Measurements from ENCODE around the gene DCAF12.
"Not testable (repeated sequence)": the region's sequence is repeated elsewhere in the genome, so short reads cannot be mapped to it uniquely, and the experiment has no call there.

The DCAF12 gene

GRCh38 chr9:34065541-34065940 is 61.0 kb downstream of the DCAF12 start:
- no peak overlapping the region for H3K9ac ChIP-seq (ENCODE audit: low read length)
- no peak overlapping the region for H3K4me3 ChIP-seq (ENCODE audit: low read depth, low read length)
- no peaks in the 10 kb centered on the region for H3K9me3 ChIP-seq (ENCODE audit: control insufficient read depth, insufficient read depth, low read depth, low read length)
- H3K4me1 ChIP-seq (ENCODE audit: control insufficient read depth, insufficient read depth, low read length) = no peaks in the 10 kb centered on the region
- H3K36me3 ChIP-seq (ENCODE audit: control insufficient read depth, insufficient read depth, low read length) = no peaks in the 10 kb centered on the region
- H3K27ac ChIP-seq (ENCODE audit: low read depth, low read length) = no peak overlapping the region
- no peaks in the 10 kb centered on the region for H3K27me3 ChIP-seq (ENCODE audit: control insufficient read depth, insufficient read depth, low read length)

GRCh38 chr9:34059954-34060353 is 66.5 kb downstream of the DCAF12 start:
- Histone ChIP-seq H3K27ac (ENCODE audit: low read depth, low read length) (no peak overlapping the region), H3K9me3 (ENCODE audit: control insufficient read depth, insufficient read depth, low read depth, low read length) (no peaks in the 10 kb centered on the region), H3K9ac (ENCODE audit: low read length) (no peak overlapping the region), H3K4me1 (ENCODE audit: control insufficient read depth, insufficient read depth, low read length) (no peaks in the 10 kb centered on the region), H3K4me3 (ENCODE audit: low read depth, low read length) (no peak overlapping the region), H3K36me3 (ENCODE audit: control insufficient read depth, insufficient read depth, low read length) (no peaks in the 10 kb centered on the region), H3K27me3 (ENCODE audit: control insufficient read depth, insufficient read depth, low read length) (no peaks in the 10 kb centered on the region)

- Histone ChIP-seq H3K27me3 (ENCODE audit: control insufficient read depth, insufficient read depth, low read length) (no peaks in the 10 kb centered on the region), H3K9me3 (ENCODE audit: control insufficient read depth, insufficient read depth, low read depth, low read length) (no peaks in the 10 kb centered on the region), H3K27ac (ENCODE audit: low read depth, low read length) (no peak overlapping the region), H3K4me1 (ENCODE audit: control insufficient read depth, insufficient read depth, low read length) (no peaks in the 10 kb centered on the region), H3K36me3 (ENCODE audit: control insufficient read depth, insufficient read depth, low read length) (no peaks in the 10 kb centered on the region), H3K4me3 (ENCODE audit: low read depth, low read length) (no peak overlapping the region), H3K9ac (ENCODE audit: low read length) (no peak overlapping the region)
Observed at GRCh38 chr9:34059281-34059680, 67.2 kb downstream of the DCAF12 start.

GRCh38 chr9:34049630-34050384 is 76.7 kb downstream of the DCAF12 start:
- Histone ChIP-seq H3K27me3 (ENCODE audit: control insufficient read depth, insufficient read depth, low read length) (no peaks in the 10 kb centered on the region), H3K36me3 (ENCODE audit: control insufficient read depth, insufficient read depth, low read length) (no peaks in the 10 kb centered on the region; the same call in 1 of the 2 replicates), H3K9me3 (ENCODE audit: control insufficient read depth, insufficient read depth, low read depth, low read length) (no peaks in the 10 kb centered on the region), H3K4me3 (ENCODE audit: low read depth, low read length) (peak overlapping the region; percentile 73), H3K27ac (ENCODE audit: low read depth, low read length) (peak overlapping the region; percentile 98; the same call in 1 of the 2 replicates), H3K4me1 (ENCODE audit: control insufficient read depth, insufficient read depth, low read length) (peaks cover 17% of the 10 kb centered on the region), H3K9ac (ENCODE audit: low read length) (peak overlapping the region; percentile 96)

- Histone ChIP-seq H3K4me3 (ENCODE audit: low read depth, low read length) (peak within 1 kb of the TSS; percentile 73), H3K9me3 (ENCODE audit: control insufficient read depth, insufficient read depth, low read depth, low read length) (no peaks in the 10 kb centered on the region), H3K27me3 (ENCODE audit: control insufficient read depth, insufficient read depth, low read length) (no peaks in the 10 kb centered on the region), H3K4me1 (ENCODE audit: control insufficient read depth, insufficient read depth, low read length) (peaks cover 17% of the 10 kb centered on the region), H3K27ac (ENCODE audit: low read depth, low read length) (peak within 1 kb of the TSS; percentile 98), H3K36me3 (ENCODE audit: control insufficient read depth, insufficient read depth, low read length) (no peaks in the 10 kb centered on the region; the same call in 1 of the 2 replicates), H3K9ac (ENCODE audit: low read length) (peak within 1 kb of the TSS; percentile 96)
Observed at GRCh38 chr9:34048727-34049629, 77.5 kb downstream of the DCAF12 start, which contains the start of gene UBAP2. Gene UBAP2 (minus strand): TSS chr9:34048887. CDS start chr9:34017148, 31,739 bp downstream.

- peaks cover 4% of the 10 kb centered on the region; the same call in 1 of the 2 replicates for H3K36me3 ChIP-seq (ENCODE audit: control insufficient read depth, insufficient read depth, low read length)
- peak overlapping the region; percentile 98 for H3K27ac ChIP-seq (ENCODE audit: low read depth, low read length)
- no peaks in the 10 kb centered on the region for H3K27me3 ChIP-seq (ENCODE audit: control insufficient read depth, insufficient read depth, low read length)
- peak overlapping the region; percentile 96 for H3K9ac ChIP-seq (ENCODE audit: low read length)
- H3K4me1 ChIP-seq (ENCODE audit: control insufficient read depth, insufficient read depth, low read length) = peaks cover 17% of the 10 kb centered on the region
- H3K9me3 ChIP-seq (ENCODE audit: control insufficient read depth, insufficient read depth, low read depth, low read length) = no peaks in the 10 kb centered on the region
- H3K4me3 ChIP-seq (ENCODE audit: low read depth, low read length) = peak overlapping the region; percentile 73
Observed at GRCh38 chr9:34047864-34048726, 78.4 kb downstream of the DCAF12 start.

GRCh38 chr9:34046784-34047379 is 79.6 kb downstream of the DCAF12 start:
- peaks cover 17% of the 10 kb centered on the region for H3K4me1 ChIP-seq (ENCODE audit: control insufficient read depth, insufficient read depth, low read length)
- H3K4me3 ChIP-seq (ENCODE audit: low read depth, low read length) = peak overlapping the region; percentile 73
- no peaks in the 10 kb centered on the region for H3K9me3 ChIP-seq (ENCODE audit: control insufficient read depth, insufficient read depth, low read depth, low read length)
- H3K36me3 ChIP-seq (ENCODE audit: control insufficient read depth, insufficient read depth, low read length) = peaks cover 15% of the 10 kb centered on the region
- no peaks in the 10 kb centered on the region for H3K27me3 ChIP-seq (ENCODE audit: control insufficient read depth, insufficient read depth, low read length)
- peak overlapping the region; percentile 27 for H3K9ac ChIP-seq (ENCODE audit: low read length)
- H3K27ac ChIP-seq (ENCODE audit: low read depth, low read length) = no peak overlapping the region

- no peak overlapping the region for H3K27ac ChIP-seq (ENCODE audit: low read depth, low read length)
- peaks cover 17% of the 10 kb centered on the region for H3K4me1 ChIP-seq (ENCODE audit: control insufficient read depth, insufficient read depth, low read length)
- no peaks in the 10 kb centered on the region for H3K27me3 ChIP-seq (ENCODE audit: control insufficient read depth, insufficient read depth, low read length)
- H3K9ac ChIP-seq (ENCODE audit: low read length) = no peak overlapping the region
- peaks cover 2% of the 10 kb centered on the region; the same call in 1 of the 2 replicates for H3K9me3 ChIP-seq (ENCODE audit: control insufficient read depth, insufficient read depth, low read depth, low read length)
- 0 out of 2 replicates have a peak overlapping the region, but pooled peaks have one; percentile 1 for H3K4me3 ChIP-seq (ENCODE audit: low read depth, low read length)
- H3K36me3 ChIP-seq (ENCODE audit: control insufficient read depth, insufficient read depth, low read length) = peaks cover 22% of the 10 kb centered on the region
Observed at GRCh38 chr9:34045903-34046302, 80.6 kb downstream of the DCAF12 start.

- H3K36me3 ChIP-seq (ENCODE audit: control insufficient read depth, insufficient read depth, low read length) = peaks cover 36% of the 10 kb centered on the region
- not testable (repeated sequence) for H3K4me1 ChIP-seq (ENCODE audit: control insufficient read depth, insufficient read depth, low read length); H3K27me3 ChIP-seq (ENCODE audit: control insufficient read depth, insufficient read depth, low read length); H3K9ac ChIP-seq (ENCODE audit: low read length); H3K9me3 ChIP-seq (ENCODE audit: control insufficient read depth, insufficient read depth, low read depth, low read length); H3K27ac ChIP-seq (ENCODE audit: low read depth, low read length); H3K4me3 ChIP-seq (ENCODE audit: low read depth, low read length)
Observed at GRCh38 chr9:34042074-34042473, 84.4 kb downstream of the DCAF12 start.

- H3K27ac ChIP-seq (ENCODE audit: low read depth, low read length); H3K27me3 ChIP-seq (ENCODE audit: control insufficient read depth, insufficient read depth, low read length); H3K4me3 ChIP-seq (ENCODE audit: low read depth, low read length); H3K9ac ChIP-seq (ENCODE audit: low read length); H3K4me1 ChIP-seq (ENCODE audit: control insufficient read depth, insufficient read depth, low read length); H3K9me3 ChIP-seq (ENCODE audit: control insufficient read depth, insufficient read depth, low read depth, low read length): not testable (repeated sequence)
- H3K36me3 ChIP-seq (ENCODE audit: control insufficient read depth, insufficient read depth, low read length) = peaks cover 36% of the 10 kb centered on the region
Observed at GRCh38 chr9:34038851-34039250, 87.6 kb downstream of the DCAF12 start.
